Gastroesophageal sphincter (tissue), 4 donors: ENCODE data around the gene USP24. TPM values are rescaled to one million over a fixed set of nuclear protein-coding genes. Genes with fewer than 3 reads are reported as not detected.

ENCODE experiments used
- ATAC-seq: fragments of 150-250 bp; one replicate; pipeline ENCODE4 v1.9.1; 2016; ENCODE audit warnings: mild to moderate bottlenecking, moderate library complexity
- H3K27ac ChIP-seq, 4 donors: fragments of 200-600 bp; sonication (generic) in 3 of 4; 1 replicate in 3 of 4; 2 replicates in 1 of 4; pipeline ENCODE4 v1.5.1; 2016 to 2019
- H3K27me3 ChIP-seq: fragments of 200-600 bp; sonication (generic); one replicate; pipeline ENCODE4 v1.5.1; 2019
- H3K36me3 ChIP-seq, 2 donors: fragments of 200-600 bp; sonication (generic); one replicate each; pipeline ENCODE4 v1.5.1; 2019; ENCODE audit warnings: control low read depth in 1 of 2
- H3K4me1 ChIP-seq, 3 donors: fragments of 200-600 bp; sonication (generic); 1 replicate in 2 of 3; 2 replicates in 1 of 3; pipeline ENCODE4 v1.5.1; 2016 to 2019; ENCODE audit warnings: control low read depth in 2 of 3
- H3K4me3 ChIP-seq, 2 donors: fragments of 200-600 bp; sonication (generic); one replicate each; pipeline ENCODE4 v1.5.1; 2019; ENCODE audit warnings: mild to moderate bottlenecking in 1 of 2, moderate library complexity in 1 of 2
- H3K9me3 ChIP-seq, 3 donors: fragments of 200-600 bp; sonication (generic); one replicate each; pipeline ENCODE4 v1.5.1; 2017 to 2019; ENCODE audit warnings: control low read depth in 2 of 3
- EP300 ChIP-seq: sonication (generic); formaldehyde crosslinking; IDR thresholded peaks from one replicate; pipeline ENCODE4 v1.6.1; 2017; ENCODE audit warnings: antibody characterized with exemption, mild to moderate bottlenecking
- POLR2A ChIP-seq, 2 donors: fragments of 450-650 bp; IDR thresholded peaks; one replicate each; pipeline ENCODE4 v1.6.1; 2017; ENCODE audit warnings: antibody characterized with exemption in 2 of 2, mild to moderate bottlenecking in 2 of 2, moderate library complexity in 1 of 2
- POLR2AphosphoS5 ChIP-seq: sonication (generic); formaldehyde crosslinking; IDR thresholded peaks from one replicate; pipeline ENCODE4 v1.6.1; 2017; ENCODE audit warnings: antibody characterized with exemption
- WGBS, 2 donors: methylation state at CpG; one replicate each; pipeline ENCODE4 v1.1.5; 2018; ENCODE audit warnings: low coverage in 1 of 2; 5-methylcytosine and 5-hydroxymethylcytosine counted together
- total RNA-seq, 4 donors: library from RNA; depleted of rRNA; stranded (reverse); fragments of >200 nt; gene quantifications; one replicate each; pipeline ENCODE4 v1.1.0, GENCODE V29; 2016
- TF ChIP-seq, protein P1 (sequence below), 4 experiments: fragments of 200-600 bp in 2 of 4; fragments of 450-650 bp in 2 of 4; sonication (generic) in 1 of 4; IDR thresholded peaks; one replicate each; pipeline ENCODE4 v1.5.1; 2017 to 2019; ENCODE audit warnings: antibody characterized with exemption in 4 of 4, mild to moderate bottlenecking in 2 of 4, moderate library complexity in 2 of 4

The USP24 gene
- total RNA-seq, 4 donors from 2014 or later, result 36.8 to 54.8 (median 45.5) TPM

DNA sequence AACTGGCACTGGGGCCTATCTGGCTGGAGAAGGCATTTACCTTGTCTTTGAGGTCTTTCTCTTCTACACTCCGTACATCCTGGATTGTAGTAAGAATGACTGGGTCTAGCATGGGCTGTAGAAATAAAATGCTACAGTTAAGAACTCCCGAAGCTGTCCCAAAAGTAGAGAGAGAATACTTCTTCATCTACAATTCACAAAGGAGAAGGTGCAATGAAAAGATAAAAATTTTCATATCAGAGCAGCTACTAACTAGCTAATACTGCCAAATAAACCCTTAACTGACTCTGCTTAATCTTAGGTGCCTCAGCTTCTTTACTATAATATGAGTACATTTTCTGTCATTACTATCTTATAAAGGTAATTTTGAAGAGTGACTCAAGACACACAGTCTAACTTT is 55.6 kb downstream of the USP24 start:
- Histone ChIP-seq H3K36me3 (peaks cover 0 to 77% of the 10 kb centered on the region in 2 donors), H3K27me3 (no peaks in the 10 kb centered on the region), H3K9me3 (no peaks in the 10 kb centered on the region), H3K4me3 (no peak overlapping the region), H3K27ac (no peak overlapping the region), H3K4me1 (no peaks in the 10 kb centered on the region)
- WGBS, 2 donors, result 84% methylated on average over 2 of the region's 2 CpGs; no CpG with 5 or more reads in 1 of the 2 donors
- TF ChIP-seq EP300 (no peak), POLR2AphosphoS5 (no peak), POLR2A (IDR thresholded peaks at IDR 0.05) (no peak)
- TF ChIP-seq, protein P1, sequence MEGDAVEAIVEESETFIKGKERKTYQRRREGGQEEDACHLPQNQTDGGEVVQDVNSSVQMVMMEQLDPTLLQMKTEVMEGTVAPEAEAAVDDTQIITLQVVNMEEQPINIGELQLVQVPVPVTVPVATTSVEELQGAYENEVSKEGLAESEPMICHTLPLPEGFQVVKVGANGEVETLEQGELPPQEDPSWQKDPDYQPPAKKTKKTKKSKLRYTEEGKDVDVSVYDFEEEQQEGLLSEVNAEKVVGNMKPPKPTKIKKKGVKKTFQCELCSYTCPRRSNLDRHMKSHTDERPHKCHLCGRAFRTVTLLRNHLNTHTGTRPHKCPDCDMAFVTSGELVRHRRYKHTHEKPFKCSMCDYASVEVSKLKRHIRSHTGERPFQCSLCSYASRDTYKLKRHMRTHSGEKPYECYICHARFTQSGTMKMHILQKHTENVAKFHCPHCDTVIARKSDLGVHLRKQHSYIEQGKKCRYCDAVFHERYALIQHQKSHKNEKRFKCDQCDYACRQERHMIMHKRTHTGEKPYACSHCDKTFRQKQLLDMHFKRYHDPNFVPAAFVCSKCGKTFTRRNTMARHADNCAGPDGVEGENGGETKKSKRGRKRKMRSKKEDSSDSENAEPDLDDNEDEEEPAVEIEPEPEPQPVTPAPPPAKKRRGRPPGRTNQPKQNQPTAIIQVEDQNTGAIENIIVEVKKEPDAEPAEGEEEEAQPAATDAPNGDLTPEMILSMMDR (IDR thresholded peaks at IDR 0.05), result no peak
- no peak for ATAC-seq

DNA sequence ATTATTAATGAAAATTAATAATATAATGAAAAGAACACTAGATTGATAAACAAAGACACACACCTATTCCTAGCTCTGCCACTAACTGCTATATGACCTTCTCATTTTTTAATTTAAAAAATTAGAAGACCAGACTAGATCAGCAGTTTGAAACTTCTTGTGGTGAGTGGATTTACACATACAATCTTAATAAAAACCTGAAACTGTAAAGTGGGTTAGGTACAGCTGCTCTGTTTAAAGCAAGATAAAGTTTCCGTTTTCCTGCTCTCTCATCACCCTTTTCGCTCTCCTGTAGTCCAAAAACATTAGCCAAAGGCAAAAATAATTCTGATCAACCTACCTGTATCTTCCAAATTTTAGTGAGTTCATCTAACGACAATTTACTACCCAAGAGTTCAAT is 58.6 kb downstream of the USP24 start:
- WGBS, 2 donors, result 83 to 97% methylated on average over 3 of the region's 3 CpGs
- Histone ChIP-seq H3K27me3 (no peaks in the 10 kb centered on the region), H3K36me3 (peaks cover 0 to 94% of the 10 kb centered on the region in 2 donors), H3K9me3 (no peaks in the 10 kb centered on the region), H3K4me1 (no peaks in the 10 kb centered on the region), H3K4me3 (no peak overlapping the region), H3K27ac (no peak overlapping the region)
- TF ChIP-seq EP300 (no peak), POLR2AphosphoS5 (no peak), POLR2A (IDR thresholded peaks at IDR 0.05) (no peak)
- TF ChIP-seq, protein P1 (IDR thresholded peaks at IDR 0.05), result no peak
- ATAC-seq, result no peak

DNA sequence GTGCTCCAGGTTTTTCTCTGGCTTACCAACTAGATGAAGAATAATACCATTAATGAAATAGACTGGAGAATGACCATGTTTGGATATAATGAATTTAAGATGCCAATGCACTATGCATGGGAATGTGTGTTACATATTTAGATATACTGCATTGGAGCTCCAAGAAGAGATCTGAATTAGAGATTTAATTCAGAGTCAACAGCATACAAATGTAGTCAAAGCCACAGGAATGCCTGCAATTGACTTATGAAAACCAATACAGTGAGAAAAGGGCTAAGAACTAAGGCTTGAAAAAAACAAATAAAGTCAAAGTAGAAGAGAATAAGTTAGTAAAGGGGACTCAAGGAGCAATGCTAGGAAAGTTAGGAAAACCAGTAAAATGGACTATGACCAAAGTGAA is 59.1 kb downstream of the USP24 start:
- H3K4me3 ChIP-seq, result no peak overlapping the region
- H3K27me3 ChIP-seq, result no peaks in the 10 kb centered on the region
- H3K9me3 ChIP-seq, result no peaks in the 10 kb centered on the region
- no peaks in the 10 kb centered on the region for H3K4me1 ChIP-seq
- ATAC-seq, result no peak
- H3K36me3 ChIP-seq, result peaks cover 0 to 89% of the 10 kb centered on the region in 2 donors
- TF ChIP-seq, protein P1 (IDR thresholded peaks at IDR 0.05), result no peak
- TF ChIP-seq POLR2A (IDR thresholded peaks at IDR 0.05) (no peak), EP300 (no peak), POLR2AphosphoS5 (no peak)
- H3K27ac ChIP-seq, result no peak overlapping the region

DNA sequence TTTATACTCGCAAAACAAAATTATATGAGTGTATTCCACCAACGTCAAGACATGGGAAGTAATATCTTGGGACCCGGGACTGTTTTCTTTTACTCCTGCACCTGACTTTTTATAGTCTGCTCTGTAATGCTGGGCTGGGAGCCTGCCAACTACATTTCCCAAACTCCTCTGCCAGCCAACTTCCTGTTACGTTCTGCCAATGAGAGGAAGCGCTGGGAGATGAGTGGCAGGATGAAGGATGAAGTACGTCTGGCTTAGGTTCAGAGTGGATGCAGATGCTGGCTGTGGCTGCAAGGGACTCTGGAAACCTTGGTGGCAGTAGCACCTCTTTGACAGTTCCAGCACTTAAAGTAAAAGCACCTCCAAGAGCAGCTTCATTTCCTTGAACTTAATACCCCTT is 59.6 kb downstream of the USP24 start:
- peaks cover 0 to 83% of the 10 kb centered on the region in 2 donors for H3K36me3 ChIP-seq
- TF ChIP-seq POLR2AphosphoS5 (no peak), POLR2A (IDR thresholded peaks at IDR 0.05) (no peak)
- TF ChIP-seq, protein P1 (IDR thresholded peaks at IDR 0.05), result no peak
- no peaks in the 10 kb centered on the region for H3K4me1 ChIP-seq
- no peaks in the 10 kb centered on the region for H3K27me3 ChIP-seq
- no peaks in the 10 kb centered on the region for H3K9me3 ChIP-seq
- no peak for ATAC-seq
- H3K27ac ChIP-seq, result no peak overlapping the region
- H3K4me3 ChIP-seq, result no peak overlapping the region
- WGBS, 2 donors, result 54 to 58% methylated on average over 4 to 6 of the region's 6 CpGs

DNA sequence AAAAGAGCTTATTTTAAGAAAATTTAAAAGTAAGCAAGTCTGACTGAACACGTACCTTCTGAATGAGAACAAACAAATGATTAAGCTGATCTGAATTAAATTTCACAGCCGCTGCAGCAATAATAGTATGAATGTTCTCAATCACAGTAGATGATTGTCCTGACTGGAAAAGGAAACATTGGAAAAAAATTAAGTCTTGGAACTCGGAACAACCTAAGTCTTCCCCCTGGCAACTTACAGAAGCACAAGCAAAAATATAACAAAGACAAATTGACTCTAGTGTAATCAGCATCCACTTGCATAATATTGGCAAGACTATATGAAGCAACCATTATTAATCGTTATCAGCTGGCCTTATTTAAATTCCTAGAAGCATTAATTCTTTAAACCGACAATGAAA is 60.5 kb downstream of the USP24 start:
- no peak overlapping the region for H3K4me3 ChIP-seq
- H3K27me3 ChIP-seq, result no peaks in the 10 kb centered on the region
- no peak overlapping the region for H3K27ac ChIP-seq
- H3K4me1 ChIP-seq, result no peaks in the 10 kb centered on the region
- ATAC-seq, result no peak
- no peaks in the 10 kb centered on the region for H3K9me3 ChIP-seq
- 72 to 85% methylated on average over 5 of the region's 5 CpGs for WGBS, 2 donors
- TF ChIP-seq EP300, result no peak
- no peak for TF ChIP-seq POLR2A (IDR thresholded peaks at IDR 0.05)
- TF ChIP-seq POLR2AphosphoS5, result no peak
- TF ChIP-seq, protein P1 (IDR thresholded peaks at IDR 0.05), result no peak
- H3K36me3 ChIP-seq, result peaks cover 0 to 80% of the 10 kb centered on the region in 2 donors
